Natural killer cell (primary cell): ENCODE measurements around the gene RAD21L1. TPM values are rescaled to one million over a fixed set of nuclear protein-coding genes. Genes with fewer than 3 reads are reported as not detected.

Experiments
- ATAC-seq, 3 donors: fragments of 150-1000 bp in 2 of 3; fragments of 200-7000 bp in 1 of 3; cut with Tn5 transposase; 1 replicate in 1 of 3; 2 replicates in 2 of 3; pipeline ENCODE4 v1.10.0; 2021; ENCODE audit warnings: mild to moderate bottlenecking in 2 of 3, moderate library complexity in 2 of 3
- DNase-seq, 2 donors: peaks; one replicate each; pipeline versions ENCODE4 v3.0.0 to v3.0.0-alpha.2; 2013 to 2021; ENCODE audit warnings: mixed read lengths in 1 of 2
- H3K27ac ChIP-seq: one replicate; pipeline ENCODE4 v1.5.1; 2013; ENCODE audit warnings: mild to moderate bottlenecking, low read length
- H3K27me3 ChIP-seq: one replicate; pipeline ENCODE4 v1.6.1; 2013; ENCODE audit warnings: low read length; ENCODE audit not compliant: control insufficient read depth, insufficient read depth
- H3K36me3 ChIP-seq: one replicate; pipeline ENCODE4 v1.6.1; 2013; ENCODE audit warnings: low read length; ENCODE audit not compliant: control insufficient read depth, insufficient read depth
- H3K4me1 ChIP-seq: one replicate; pipeline ENCODE4 v1.6.1; 2013; ENCODE audit warnings: low read length; ENCODE audit not compliant: control insufficient read depth, insufficient read depth
- H3K4me3 ChIP-seq: one replicate; pipeline ENCODE4 v1.5.1; 2013; ENCODE audit warnings: low read length
- H3K9me3 ChIP-seq: one replicate; pipeline ENCODE4 v1.6.1; 2013; ENCODE audit warnings: low read length; ENCODE audit not compliant: control insufficient read depth, insufficient read depth
- H3K27ac Mint-ChIP-seq, 2 donors: one replicate each; pipeline ENCODE4 v1.8.0; 2022; ENCODE audit warnings: mild to moderate bottlenecking in 2 of 2, mixed read lengths in 2 of 2, moderate library complexity in 1 of 2
- H3K27me3 Mint-ChIP-seq, 2 donors: one replicate each; pipeline ENCODE4 v1.8.0; 2022; ENCODE audit warnings: low read depth in 2 of 2, mixed read lengths in 2 of 2
- H3K36me3 Mint-ChIP-seq: one replicate; pipeline ENCODE4 v1.8.0; 2022; ENCODE audit warnings: mixed read lengths
- H3K4me1 Mint-ChIP-seq, 2 donors: one replicate each; pipeline ENCODE4 v1.8.0; 2022; ENCODE audit warnings: mixed read lengths in 2 of 2
- H3K4me3 Mint-ChIP-seq: one replicate; pipeline ENCODE4 v1.8.0; 2022; ENCODE audit warnings: mild to moderate bottlenecking, moderate library complexity, mixed read lengths
- H3K9me3 Mint-ChIP-seq, 2 donors: one replicate each; pipeline ENCODE4 v1.8.0; 2022; ENCODE audit warnings: mixed read lengths in 2 of 2
- CTCF ChIP-seq: fragments of 200-600 bp; IDR thresholded peaks from one replicate; pipeline ENCODE4 v1.8.0; 2022; ENCODE audit warnings: antibody characterized with exemption
- WGBS: methylation state at CpG from one replicate; pipeline ENCODE4 v1.1.7; 2013; ENCODE audit warnings: missing lambda C conversion rate; ENCODE audit not compliant: insufficient coverage; 5-methylcytosine and 5-hydroxymethylcytosine counted together
- intact Hi-C: fragments of 100-400 bp; cut with micrococcal nuclease; formaldehyde crosslinking; loops from one replicate; pipeline ENCODE4 v1.14.2; 2022
- total RNA-seq, 4 donors: library from RNA; stranded (reverse); fragments of 120-200 nt in 1 of 4; gene quantifications; one replicate each; pipeline versions ENCODE4 v1.2.3 to v1.2.4, GENCODE V29; 2013 to 2022

Gene RAD21L1
- total RNA-seq, 3 donors from 2014 or later (not counting 1 experiment from before 2014, with no cell fraction given) = not detected

- Histone ChIP-seq H3K4me1 (no peaks in the 10 kb centered on the region), H3K9me3 (no peaks in the 10 kb centered on the region), H3K27me3 (no peaks in the 10 kb centered on the region), H3K36me3 (peaks cover 2% of the 10 kb centered on the region), H3K27ac (no peak overlapping the region), H3K4me3 (no peak overlapping the region)
- no peak for DNase-seq
- no peaks in the 10 kb centered on the region for H3K36me3 Mint-ChIP-seq
- H3K9me3 Mint-ChIP-seq = no peaks in the 10 kb centered on the region
- no peak overlapping the region for H3K27ac Mint-ChIP-seq
- no peak for TF ChIP-seq CTCF
- H3K4me1 Mint-ChIP-seq = peaks cover 0 to 5% of the 10 kb centered on the region in 2 donors
- H3K27me3 Mint-ChIP-seq = peaks cover 3 to 7% of the 10 kb centered on the region in 2 donors
- H3K4me3 Mint-ChIP-seq = no peak overlapping the region
- 95% methylated on average over 3 of the region's 3 CpGs for WGBS
- no peak for ATAC-seq
- intact Hi-C loops = no loop called here
Measured at GRCh38 chr20:1178623-1179022, 47.2 kb upstream of the RAD21L1 start.

GRCh38 chr20:1180949-1181348 is 44.9 kb upstream of the RAD21L1 start:
- no peak overlapping the region for H3K27ac ChIP-seq
- no peaks in the 10 kb centered on the region for H3K4me1 ChIP-seq
- ATAC-seq (no peak), DNase-seq (no peak)
- Mint-ChIP-seq H3K4me1 (peaks cover 0 to 14% of the 10 kb centered on the region in 2 donors), H3K9me3 (no peaks in the 10 kb centered on the region), H3K27ac (no peak overlapping the region), H3K4me3 (no peak overlapping the region), H3K36me3 (no peaks in the 10 kb centered on the region), H3K27me3 (peaks cover 16 to 17% of the 10 kb centered on the region in 2 donors)
- WGBS = 97% methylated on average over 27 of the region's 27 CpGs
- no peak for TF ChIP-seq CTCF
- no peaks in the 10 kb centered on the region for H3K27me3 ChIP-seq
- intact Hi-C loops = no loop called here
- H3K9me3 ChIP-seq = no peaks in the 10 kb centered on the region
- H3K36me3 ChIP-seq = peaks cover 2% of the 10 kb centered on the region
- no peak overlapping the region for H3K4me3 ChIP-seq

GRCh38 chr20:1182106-1182505 is 43.7 kb upstream of the RAD21L1 start:
- Histone ChIP-seq H3K4me1 (no peaks in the 10 kb centered on the region), H3K4me3 (no peak overlapping the region), H3K9me3 (no peaks in the 10 kb centered on the region), H3K27ac (no peak overlapping the region), H3K27me3 (no peaks in the 10 kb centered on the region), H3K36me3 (no peaks in the 10 kb centered on the region)
- TF ChIP-seq CTCF = no peak
- H3K9me3 Mint-ChIP-seq = no peaks in the 10 kb centered on the region
- H3K4me1 Mint-ChIP-seq = peaks cover 0 to 17% of the 10 kb centered on the region in 2 donors
- intact Hi-C loops = no loop called here
- 59% methylated on average over 4 of the region's 4 CpGs for WGBS
- H3K4me3 Mint-ChIP-seq = no peak overlapping the region
- ATAC-seq = no peak
- H3K36me3 Mint-ChIP-seq = no peaks in the 10 kb centered on the region
- H3K27ac Mint-ChIP-seq = no peak overlapping the region
- peaks cover 18 to 21% of the 10 kb centered on the region in 2 donors for H3K27me3 Mint-ChIP-seq
- no peak for DNase-seq

GRCh38 chr20:1183153-1183552 is 42.7 kb upstream of the RAD21L1 start:
- Mint-ChIP-seq H3K9me3 (no peaks in the 10 kb centered on the region), H3K27me3 (peaks cover 18 to 21% of the 10 kb centered on the region in 2 donors), H3K4me3 (no peak overlapping the region), H3K27ac (no peak overlapping the region), H3K36me3 (no peaks in the 10 kb centered on the region), H3K4me1 (peaks cover 0 to 13% of the 10 kb centered on the region in 2 donors)
- no peaks in the 10 kb centered on the region for H3K9me3 ChIP-seq
- H3K27me3 ChIP-seq = no peaks in the 10 kb centered on the region
- intact Hi-C loops = no loop called here
- no peak for TF ChIP-seq CTCF
- no peak overlapping the region for H3K4me3 ChIP-seq
- 90% methylated on average over 6 of the region's 6 CpGs for WGBS
- no peaks in the 10 kb centered on the region for H3K36me3 ChIP-seq
- no peak overlapping the region for H3K27ac ChIP-seq
- no peak for DNase-seq
- ATAC-seq = no peak
- H3K4me1 ChIP-seq = no peaks in the 10 kb centered on the region
